GM12801 (cell line): Measurements from ENCODE around the gene JMJD1C.

Source experiments
- CTCF ChIP-seq: IDR thresholded peaks from one replicate; pipeline ENCODE4 v1.5.1; 2011; ENCODE audit warnings: control low read depth; ENCODE audit not compliant: insufficient read length; ENCODE audit errors: extremely low read depth

The JMJD1C gene

GRCh38 chr10:63462442-63462841, 3.3 kb downstream of the JMJD1C start:
- no peak for TF ChIP-seq CTCF

GRCh38 chr10:63458177-63458576, 7.6 kb downstream of the JMJD1C start:
- TF ChIP-seq CTCF = no peak

- no peak for TF ChIP-seq CTCF
Measured at GRCh38 chr10:63457594-63457993, 8.2 kb downstream of the JMJD1C start.

- TF ChIP-seq CTCF = no peak
Measured at GRCh38 chr10:63456437-63457210, 9.2 kb downstream of the JMJD1C start.

GRCh38 chr10:63455507-63455906, 10.3 kb downstream of the JMJD1C start:
- TF ChIP-seq CTCF = no peak

- no peak for TF ChIP-seq CTCF
Measured at GRCh38 chr10:63454631-63455030, 11.1 kb downstream of the JMJD1C start.

GRCh38 chr10:63452524-63452923, 13.3 kb downstream of the JMJD1C start:
- TF ChIP-seq CTCF = no peak
